GM18870 (cell line): Measurements from ENCODE around the gene PRLR.
"Not testable (repeated sequence)": the region's sequence is repeated elsewhere in the genome, so short reads cannot be mapped to it uniquely, and the experiment has no call there.

Experiments
- ATAC-seq: cut with Tn5 transposase; IDR thresholded peaks from one replicate; pipeline ENCODE4 v1.9.1; 2021; ENCODE audit warnings: moderate library complexity; ENCODE audit not compliant: unreplicated experiment

PRLR gene

GRCh38 chr5:35230038-35230611 lies at the start of gene PRLR:
Gene PRLR (minus strand): TSS chr5:35230487. CDS start chr5:35089620, 140,867 bp downstream.
- ATAC-seq: no peak

GRCh38 chr5:35274839-35275509 lies 44.7 kb upstream of the PRLR start:
- no peak for ATAC-seq

- ATAC-seq: no peak
These were observed 38.7 kb upstream of the PRLR start for GRCh38 chr5:35269006-35269405.

GRCh38 chr5:35266276-35266675 lies 36.0 kb upstream of the PRLR start:
- no peak for ATAC-seq

- ATAC-seq: no peak
These were observed 34.2 kb upstream of the PRLR start for GRCh38 chr5:35264509-35264908.

GRCh38 chr5:35263266-35263877 lies 33.1 kb upstream of the PRLR start:
- no peak for ATAC-seq

GRCh38 chr5:35253582-35253981 lies 23.3 kb upstream of the PRLR start:
- no peak for ATAC-seq

GRCh38 chr5:35252963-35253362 lies 22.7 kb upstream of the PRLR start:
- ATAC-seq: no peak

- ATAC-seq: no peak
These were observed 18.8 kb upstream of the PRLR start for GRCh38 chr5:35248843-35249780.

GRCh38 chr5:35247648-35248034 lies 17.4 kb upstream of the PRLR start:
- no peak for ATAC-seq

GRCh38 chr5:35246900-35247647 lies 16.8 kb upstream of the PRLR start:
- ATAC-seq: no peak

- no peak for ATAC-seq
These were observed 16.1 kb upstream of the PRLR start for GRCh38 chr5:35246411-35246810.

GRCh38 chr5:35245371-35245770 lies 15.1 kb upstream of the PRLR start:
- not testable (repeated sequence) for ATAC-seq

- ATAC-seq: no peak
These were observed 13.9 kb upstream of the PRLR start for GRCh38 chr5:35244171-35244570.

GRCh38 chr5:35242702-35243258 lies 12.5 kb upstream of the PRLR start:
- ATAC-seq: no peak

- no peak for ATAC-seq
These were observed 10.6 kb upstream of the PRLR start for GRCh38 chr5:35240892-35241291.

- no peak for ATAC-seq
These were observed 9.8 kb upstream of the PRLR start for GRCh38 chr5:35239911-35240610.

GRCh38 chr5:35239476-35239875 lies 9.2 kb upstream of the PRLR start:
- ATAC-seq: no peak

- peak; percentile 73 for ATAC-seq
These were observed 7.5 kb upstream of the PRLR start for GRCh38 chr5:35237580-35238376.
